Endothelial cell of umbilical vein (primary cell): Measurements from ENCODE around the gene SUGCT. TPM values are rescaled to one million over a fixed set of nuclear protein-coding genes. Genes with fewer than 3 reads are reported as not detected.

Source experiments
- BruUV-seq: library from RNA; stranded (reverse); fragments of 400-500 nt; replicated peaks from 2 replicates; lab custom pipeline; 2021; lab: Mats Ljungman, UMichigan
- CTCF ChIA-PET: fragments of 300-600, 350-600 bp; sonication (Branson Sonifier 250); formaldehyde crosslinking; loops from one replicate; lab custom pipeline; 2021; ENCODE audit warnings: antibody characterized with exemption, inconsistent platforms; lab: Charles Lee
- POLR2A ChIA-PET: fragments of 300-600, 350-600 bp; sonication (Branson Sonifier 250); formaldehyde crosslinking; loops from one replicate; lab custom pipeline; 2021; ENCODE audit warnings: antibody characterized with exemption, inconsistent platforms; lab: Charles Lee
- DNase-seq: peaks from one replicate; pipeline ENCODE4 v3.0.0-alpha.2; 2011; ENCODE audit warnings: low read depth, low spot score
- FAIRE-seq: peaks from 2 replicates; lab custom pipeline; 2011; peaks lifted over from hg19 to GRCh38; lab: Jason Lieb, UNC
- H2AFZ ChIP-seq: 2 replicates; pipeline ENCODE4 v1.6.0; 2012; ENCODE audit warnings: low read depth, low read length, control low read depth, inconsistent platforms
- H3K27ac ChIP-seq: 2 replicates; pipeline ENCODE4 v1.5.1; 2011; ENCODE audit warnings: low read depth, mild to moderate bottlenecking, control low read depth, low read length, moderate library complexity; ENCODE audit not compliant: insufficient read depth
- H3K27me3 ChIP-seq, 2 experiments: 2 replicates each; pipeline versions ENCODE4 v1.6.0 to v1.6.1; 2011; ENCODE audit warnings: low read length in 2 of 2, mixed read lengths in 1 of 2; ENCODE audit not compliant: control insufficient read depth in 2 of 2, insufficient read depth in 2 of 2
- H3K36me3 ChIP-seq, 2 experiments: 2 replicates in 1 of 2; 3 replicates in 1 of 2; pipeline ENCODE4 v1.5.1; 2011; ENCODE audit warnings: low read length in 2 of 2, mild to moderate bottlenecking in 1 of 2, moderate library complexity in 1 of 2; ENCODE audit not compliant: control insufficient read depth in 2 of 2, insufficient read depth in 2 of 2; ENCODE audit errors: extremely low read depth in 1 of 2
- H3K4me1 ChIP-seq: 3 replicates; pipeline ENCODE4 v1.5.1; 2011; ENCODE audit warnings: mild to moderate bottlenecking, low read length; ENCODE audit not compliant: control insufficient read depth, insufficient read depth; ENCODE audit errors: extremely low read depth
- H3K4me2 ChIP-seq: 2 replicates; pipeline ENCODE4 v1.6.1; 2011; ENCODE audit warnings: low read length, control low read depth, mixed read lengths; ENCODE audit not compliant: insufficient read depth
- H3K4me3 ChIP-seq, 3 experiments: fragments of 200-600 bp in 1 of 3; sonication (generic), shearing (Covaris generic) in 1 of 3; replicated peaks in 1 of 3; 2 replicates each; pipeline ENCODE4 v1.5.1; 2011 to 2016; ENCODE audit warnings: control low read depth in 3 of 3, low read length in 3 of 3, mild to moderate bottlenecking in 2 of 3, inconsistent platforms in 1 of 3, low read depth in 1 of 3, moderate library complexity in 1 of 3; ENCODE audit not compliant: insufficient read depth in 1 of 3
- H3K79me2 ChIP-seq: 2 replicates; pipeline ENCODE4 v1.6.0; 2012; ENCODE audit warnings: low read length, inconsistent platforms; ENCODE audit not compliant: control insufficient read depth, insufficient read depth
- H3K9ac ChIP-seq: replicated peaks from 2 replicates; pipeline ENCODE3; 2011; ENCODE audit warnings: low read length, control low read depth; ENCODE audit not compliant: insufficient read depth; ENCODE audit errors: extremely low read depth
- H3K9me1 ChIP-seq: replicated peaks from 3 replicates; pipeline ENCODE4 v1.6.0; 2011; ENCODE audit warnings: mild to moderate bottlenecking, low read length; ENCODE audit not compliant: control insufficient read depth, insufficient read depth; ENCODE audit errors: extremely low read depth
- H3K9me3 ChIP-seq: replicated peaks from 2 replicates; pipeline ENCODE4 v1.5.1; 2012; ENCODE audit warnings: low read length, inconsistent platforms; ENCODE audit not compliant: control insufficient read depth, insufficient read depth
- H4K20me1 ChIP-seq: replicated peaks from 2 replicates; pipeline ENCODE3; 2011; ENCODE audit warnings: mild to moderate bottlenecking, low read length; ENCODE audit not compliant: control insufficient read depth, insufficient read depth; ENCODE audit errors: extremely low read depth
- CTCF ChIP-seq, 2 donors: IDR thresholded peaks; 1 replicate in 1 of 2; 2 replicates in 1 of 2; pipeline ENCODE4 v1.5.1; 2011; ENCODE audit warnings: low read length in 2 of 2, mild to moderate bottlenecking in 2 of 2, moderate library complexity in 2 of 2, control low read depth in 1 of 2, inconsistent platforms in 1 of 2, low read depth in 1 of 2; ENCODE audit not compliant: insufficient read depth in 1 of 2; ENCODE audit errors: extremely low read depth in 1 of 2
- FOS ChIP-seq: IDR thresholded peaks from 2 replicates; pipeline ENCODE4 v1.6.1; 2011; ENCODE audit warnings: mild to moderate bottlenecking, low read length, moderate library complexity, borderline replicate concordance; ENCODE audit not compliant: insufficient read depth
- GATA2 ChIP-seq: IDR thresholded peaks from 2 replicates; pipeline ENCODE4 v1.7.0; 2011; ENCODE audit warnings: low read depth, mild to moderate bottlenecking, moderate library complexity, mixed read lengths, low read length; ENCODE audit not compliant: insufficient read length, insufficient read depth
- JUN ChIP-seq: IDR thresholded peaks from 2 replicates; pipeline ENCODE4 v1.6.1; 2011; ENCODE audit warnings: borderline replicate concordance, low read depth; ENCODE audit not compliant: insufficient read length, insufficient read depth
- MAX ChIP-seq: IDR thresholded peaks from 2 replicates; pipeline ENCODE4 v1.6.1; 2011; ENCODE audit not compliant: insufficient read depth, insufficient read length
- MYC ChIP-seq: IDR thresholded peaks from one replicate; pipeline ENCODE4 v1.6.1; 2011; ENCODE audit warnings: mild to moderate bottlenecking, low read depth, low read length
- POLR2A ChIP-seq: IDR thresholded peaks from 2 replicates; pipeline ENCODE4 v1.6.1; 2012; ENCODE audit warnings: low read depth, mild to moderate bottlenecking, control low read depth, low read length
- POLR2AphosphoS5 ChIP-seq: IDR thresholded peaks from 2 replicates; pipeline ENCODE4 v1.6.1; 2012; ENCODE audit warnings: low read depth, mild to moderate bottlenecking, control low read depth, low read length, moderate library complexity; ENCODE audit not compliant: insufficient read depth
- dilution Hi-C: fragments of 300-500 bp; cut with MboI; formaldehyde crosslinking; loops from one replicate; pipeline ENCODE4 v1.15.0; 2019; ENCODE audit warnings: low sequenced_read_pairs; ENCODE audit not compliant: extremely low pct_ligation_motif_present
- intact Hi-C: fragments of 100-400 bp; cut with micrococcal nuclease; formaldehyde crosslinking; loops from one replicate; pipeline ENCODE4 v1.10.0; 2022
- polyA plus RNA-seq, 4 experiments: library from polyadenylated mRNA; depleted of rRNA in 3 of 4; stranded (reverse) in 3 of 4; unstranded in 1 of 4; fragments of >200 nt; gene quantifications; 2 replicates each; pipeline versions ENCODE4 v1.2.1 to v1.2.3, GENCODE V29; 2011 to 2012; ENCODE audit warnings: missing spikeins in 1 of 4
- total RNA-seq: library from RNA; stranded (reverse); gene quantifications from 2 replicates; pipeline ENCODE4 v1.2.3, GENCODE V29; 2021

Gene SUGCT
- total and polyA plus RNA-seq, 2 donors (not counting 3 experiments of a cell fraction or from before 2014, with no cell fraction given): 1.2 to 1.4 TPM

GRCh38 chr7:40640566-40640965 lies 505.8 kb downstream of the SUGCT start:
- H3K9ac ChIP-seq: no peak overlapping the region
- dilution Hi-C loops: no loop called here
- H4K20me1 ChIP-seq: no peaks in the 10 kb centered on the region
- no peak for FAIRE-seq
- no peak for TF ChIP-seq POLR2A
- TF ChIP-seq JUN: no peak
- no peak for TF ChIP-seq CTCF (IDR thresholded peaks at IDR 0.05; ENCODE audit: extremely low read depth in 1 of 2, insufficient read depth in 1 of 2, low read depth in 1 of 2, low read length in 2 of 2)
- TF ChIP-seq MYC: no peak
- TF ChIP-seq GATA2: no peak
- no peak overlapping the region for H3K4me2 ChIP-seq
- no peak overlapping the region for H3K4me3 ChIP-seq
- H2AFZ ChIP-seq: no peak overlapping the region
- BruUV-seq: no TSS peak
- no peaks in the 10 kb centered on the region for H3K79me2 ChIP-seq
- H3K9me3 ChIP-seq: no peaks in the 10 kb centered on the region
- peak; percentile 37 for DNase-seq
- H3K27ac ChIP-seq: no peak overlapping the region
- ChIA-PET POLR2A (no interaction called here), CTCF (no interaction called here)
- intact Hi-C loops: no loop called here
- no peaks in the 10 kb centered on the region for H3K27me3 ChIP-seq
- H3K36me3 ChIP-seq: no peaks in the 10 kb centered on the region
- H3K4me1 ChIP-seq: no peaks in the 10 kb centered on the region
- H3K9me1 ChIP-seq: no peaks in the 10 kb centered on the region

GRCh38 chr7:40641701-40642100 lies 506.9 kb downstream of the SUGCT start:
- POLR2A ChIA-PET: no interaction called here
- intact Hi-C loops (no loop called here), dilution Hi-C loops (no loop called here)
- no peak for TF ChIP-seq JUN
- TF ChIP-seq POLR2AphosphoS5: no peak
- TF ChIP-seq MAX: no peak
- TF ChIP-seq FOS: no peak
- TF ChIP-seq CTCF (IDR thresholded peaks at IDR 0.05; ENCODE audit: extremely low read depth in 1 of 2, insufficient read depth in 1 of 2, low read depth in 1 of 2, low read length in 2 of 2): no peak
- no peak for TF ChIP-seq POLR2A
- Histone ChIP-seq H3K4me2 (no peak overlapping the region), H3K4me3 (no peak overlapping the region), H4K20me1 (no peaks in the 10 kb centered on the region), H2AFZ (no peak overlapping the region), H3K9me1 (no peaks in the 10 kb centered on the region), H3K4me1 (no peaks in the 10 kb centered on the region), H3K27ac (no peak overlapping the region), H3K9me3 (no peaks in the 10 kb centered on the region), H3K79me2 (no peaks in the 10 kb centered on the region), H3K36me3 (no peaks in the 10 kb centered on the region), H3K9ac (no peak overlapping the region), H3K27me3 (no peaks in the 10 kb centered on the region)
- no peak for DNase-seq
- BruUV-seq: no TSS peak
- no peak for FAIRE-seq
- CTCF ChIA-PET: no interaction called here
